GM10248 (cell line): Measurements from ENCODE around the gene IL27RA.

ENCODE experiments used
- CTCF ChIA-PET: fragments of 300-600 bp; sonication (Branson Sonifier 250); formaldehyde crosslinking; extraction: SDS; loops from one replicate; lab custom pipeline; 2021; ENCODE audit warnings: antibody characterized with exemption; lab: Yijun Ruan, JAX
- POLR2A ChIA-PET: fragments of 350-650 bp; sonication (Branson Sonifier 250); formaldehyde crosslinking; extraction: SDS; loops from one replicate; lab custom pipeline; 2020; ENCODE audit warnings: antibody characterized with exemption; lab: Yijun Ruan, JAX
- DNase-seq: peaks from one replicate; pipeline ENCODE4 v3.0.0; 2012; ENCODE audit errors: extremely low spot score
- CTCF ChIP-seq: IDR thresholded peaks from 2 replicates; pipeline ENCODE4 v1.5.1; 2012; ENCODE audit warnings: mild to moderate bottlenecking, low read depth; ENCODE audit errors: extremely low read depth, missing control alignments, control extremely low read depth

The IL27RA gene

GRCh38 chr19:14072535-14073260 lies 41.1 kb downstream of the IL27RA start, which contains the start of gene MISP3:
MISP3 (plus strand) TSS chr19:14072786; CDS start chr19:14073310, 524 bp downstream.
- POLR2A ChIA-PET: no interaction called here
- TF ChIP-seq CTCF: no peak
- peak; percentile 65 for DNase-seq
- CTCF ChIA-PET: interaction anchor here (0.6 to 6.9 kb wide), 33 partner anchors 9 to 299 kb away, joined by 3 to 106 read pairs (median 4); partner anchors contain the start of genes ASF1B, C19orf53, IL27RA and NANOS3

GRCh38 chr19:14073261-14073924 lies 41.8 kb downstream of the IL27RA start:
- ChIA-PET POLR2A (interaction anchor here (0.5 kb wide), 1 partner anchor 1765 kb away, joined by 10 read pairs; no protein-coding TSS in a partner anchor), CTCF (interaction anchor here (0.6 to 6.9 kb wide), 29 partner anchors 9 to 300 kb away, joined by 3 to 106 read pairs (median 5); partner anchors contain the start of genes ASF1B, C19orf53, IL27RA and NANOS3)
- TF ChIP-seq CTCF: peak; percentile 90
- DNase-seq: peak; percentile 83

GRCh38 chr19:14073925-14074838 lies 42.6 kb downstream of the IL27RA start:
- CTCF ChIA-PET: interaction anchor here (0.9 to 6.9 kb wide), 19 partner anchors 8 to 237 kb away, joined by 3 to 106 read pairs (median 5); partner anchors contain the start of genes ASF1B, IL27RA and PALM3
- DNase-seq: no peak
- no peak for TF ChIP-seq CTCF
- POLR2A ChIA-PET: no interaction called here

- POLR2A ChIA-PET: interaction anchor here (0.7 kb wide), 1 partner anchor 172 kb away, joined by 8 read pairs; no protein-coding TSS in a partner anchor
- no peak for TF ChIP-seq CTCF
- CTCF ChIA-PET: interaction anchor here (1.0 to 4.8 kb wide), 4 partner anchors 17 to 219 kb away, joined by 3 to 38 read pairs (median 6); partner anchors contain the start of gene PALM3
- no peak for DNase-seq
Observed at GRCh38 chr19:14078411-14078810, 46.8 kb downstream of the IL27RA start.

- DNase-seq: peak; percentile 98
- CTCF ChIA-PET: interaction anchor here (0.8 to 3.5 kb wide), 6 partner anchors 8 to 200 kb away, joined by 3 to 36 read pairs (median 9); partner anchors contain the start of genes ASF1B and MISP3
- no peak for TF ChIP-seq CTCF
- POLR2A ChIA-PET: interaction anchor here (0.6 to 1.5 kb wide), 2 partner anchors 55 to 75 kb away, joined by 3 to 6 read pairs; partner anchors contain the start of genes ASF1B and RFX1
Observed at GRCh38 chr19:14080887-14081796, 49.6 kb downstream of the IL27RA start.
